NK-92 (cell line): ENCODE data around the gene OR52E6.

Experiments
- DNase-seq: peaks from one replicate; lab custom pipeline; 2025; ENCODE audit not compliant: unreplicated experiment; lab: John Stamatoyannopoulos, UW

OR52E6 gene

GRCh38 chr11:5803982-5804381 lies 37.7 kb downstream of the OR52E6 start:
- no peak for DNase-seq

DNA sequence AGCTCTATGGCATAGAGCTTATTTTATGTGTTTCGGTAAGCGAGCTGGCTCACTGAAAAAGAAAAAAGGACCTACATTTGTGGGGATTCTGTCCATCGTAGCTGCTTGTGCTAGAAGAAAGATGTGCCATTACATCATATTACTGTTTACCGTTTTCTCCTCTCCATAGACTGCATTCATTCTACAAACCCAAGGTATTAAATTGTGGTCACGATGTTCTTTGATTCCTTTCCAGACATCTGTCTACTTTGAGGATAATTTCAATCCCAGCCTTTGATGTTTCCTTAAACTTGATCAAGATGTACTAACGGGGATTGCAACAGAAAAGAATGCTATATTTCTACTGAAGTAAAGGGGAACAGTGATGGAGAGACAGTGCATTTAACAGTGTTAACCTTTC lies 45.2 kb downstream of the OR52E6 start:
- no peak for DNase-seq

DNA sequence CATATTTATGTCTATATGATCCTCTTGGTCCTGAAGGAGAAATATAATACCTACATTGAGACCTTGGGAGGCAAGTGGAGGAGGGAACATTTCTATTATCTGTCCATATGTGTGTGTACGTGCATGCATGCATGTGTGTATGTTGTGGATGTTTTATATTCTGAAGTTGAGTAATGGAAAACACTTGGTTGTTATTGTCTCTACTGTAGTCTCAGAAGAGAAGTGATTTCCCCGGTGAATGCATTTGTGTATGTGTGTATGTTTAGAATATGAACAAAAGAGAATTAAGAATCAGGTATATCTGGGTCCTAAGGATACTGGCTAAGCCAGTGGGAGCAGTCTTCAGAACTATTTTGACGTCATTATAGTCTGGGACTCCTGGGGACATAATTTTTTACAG lies 50.5 kb downstream of the OR52E6 start, which contains the start of gene OR52N1:
OR52N1 (minus strand) TSS at position 101 of the 400 bp plus-strand sequence. CDS start 2,449 bp downstream, outside the sequence.
- DNase-seq, result no peak
